Measurements from ENCODE around the gene KRT6C. TPM values are rescaled to one million over a fixed set of nuclear protein-coding genes. Genes with fewer than 3 reads are reported as not detected.
"Not testable (repeated sequence)": the region's sequence is repeated elsewhere in the genome, so short reads cannot be mapped to it uniquely, and the experiment has no call there.

KRT6C gene
- total RNA-seq, 2 donors from 2014 or later = not detected

- no peak for TF ChIP-seq CTCF (IDR thresholded peaks at IDR 0.05)
- H3K9me3 ChIP-seq = no peaks in the 10 kb centered on the region
- no peaks in the 10 kb centered on the region for H3K4me1 ChIP-seq
- H3K27me3 ChIP-seq = no peaks in the 10 kb centered on the region
- no peak overlapping the region for H3K4me3 ChIP-seq
- no peak overlapping the region for H3K27ac ChIP-seq
- no peaks in the 10 kb centered on the region for H3K36me3 ChIP-seq
- no peak for DNase-seq (ENCODE audit: low spot score)
Observed at GRCh38 chr12:52502877-52503276, 29.3 kb upstream of the KRT6C start.

GRCh38 chr12:52501490-52501889 is 27.9 kb upstream of the KRT6C start:
- DNase-seq (ENCODE audit: low spot score) = no peak
- Histone ChIP-seq H3K4me3 (no peak overlapping the region), H3K4me1 (no peaks in the 10 kb centered on the region), H3K27ac (no peak overlapping the region), H3K36me3 (no peaks in the 10 kb centered on the region), H3K27me3 (no peaks in the 10 kb centered on the region), H3K9me3 (no peaks in the 10 kb centered on the region)
- TF ChIP-seq CTCF (IDR thresholded peaks at IDR 0.05) = no peak

GRCh38 chr12:52500574-52500973 is 27.0 kb upstream of the KRT6C start:
- not testable (repeated sequence) for DNase-seq (ENCODE audit: low spot score); H3K9me3 ChIP-seq; H3K4me1 ChIP-seq; H3K36me3 ChIP-seq; H3K27ac ChIP-seq; H3K27me3 ChIP-seq; H3K4me3 ChIP-seq

GRCh38 chr12:52499806-52500560 is 26.4 kb upstream of the KRT6C start:
- H3K4me3 ChIP-seq = no peak overlapping the region
- H3K27ac ChIP-seq = no peak overlapping the region
- no peaks in the 10 kb centered on the region for H3K9me3 ChIP-seq
- no peak for DNase-seq (ENCODE audit: low spot score)
- H3K4me1 ChIP-seq = no peaks in the 10 kb centered on the region
- H3K36me3 ChIP-seq = no peaks in the 10 kb centered on the region
- H3K27me3 ChIP-seq = no peaks in the 10 kb centered on the region
- TF ChIP-seq CTCF (IDR thresholded peaks at IDR 0.05) = no peak

GRCh38 chr12:52498946-52499345 is 25.3 kb upstream of the KRT6C start:
- no peaks in the 10 kb centered on the region for H3K9me3 ChIP-seq
- no peaks in the 10 kb centered on the region for H3K36me3 ChIP-seq
- TF ChIP-seq CTCF (IDR thresholded peaks at IDR 0.05) = no peak
- H3K4me1 ChIP-seq = no peaks in the 10 kb centered on the region
- H3K27me3 ChIP-seq = no peaks in the 10 kb centered on the region
- no peak overlapping the region for H3K4me3 ChIP-seq
- no peak overlapping the region for H3K27ac ChIP-seq
- DNase-seq (ENCODE audit: low spot score) = no peak

- no peaks in the 10 kb centered on the region for H3K4me1 ChIP-seq
- no peak overlapping the region for H3K4me3 ChIP-seq
- no peaks in the 10 kb centered on the region for H3K27me3 ChIP-seq
- DNase-seq (ENCODE audit: low spot score) = no peak
- H3K27ac ChIP-seq = no peak overlapping the region
- TF ChIP-seq CTCF (IDR thresholded peaks at IDR 0.05) = no peak
- H3K36me3 ChIP-seq = no peaks in the 10 kb centered on the region
- no peaks in the 10 kb centered on the region for H3K9me3 ChIP-seq
Observed at GRCh38 chr12:52497975-52498374, 24.4 kb upstream of the KRT6C start.
